HG02884 (cell line): ENCODE results near the gene SNX18.
"Not testable (repeated sequence)": the region's sequence is repeated elsewhere in the genome, so short reads cannot be mapped to it uniquely, and the experiment has no call there.

Experiments used
- ATAC-seq: cut with Tn5 transposase; IDR thresholded peaks from one replicate; pipeline ENCODE4 v1.9.1; 2021; ENCODE audit warnings: mild to moderate bottlenecking, moderate library complexity; ENCODE audit not compliant: unreplicated experiment

SNX18 gene

GRCh38 chr5:54518818-54519508 lies 1.4 kb downstream of the SNX18 start:
- ATAC-seq: no peak

- ATAC-seq: no peak
Observed at GRCh38 chr5:54519509-54519876, 1.9 kb downstream of the SNX18 start.

- no peak for ATAC-seq
Observed at GRCh38 chr5:54520438-54520846, 2.9 kb downstream of the SNX18 start.

GRCh38 chr5:54520940-54521339 lies 3.4 kb downstream of the SNX18 start:
- ATAC-seq: no peak

GRCh38 chr5:54521856-54522479 lies 4.4 kb downstream of the SNX18 start:
- ATAC-seq: no peak

GRCh38 chr5:54523534-54523933 lies 6.0 kb downstream of the SNX18 start:
- no peak for ATAC-seq

- no peak for ATAC-seq
Observed at GRCh38 chr5:54524082-54524481, 6.5 kb downstream of the SNX18 start.

GRCh38 chr5:54524704-54525103 lies 7.1 kb downstream of the SNX18 start:
- ATAC-seq: no peak

GRCh38 chr5:54525261-54525660 lies 7.7 kb downstream of the SNX18 start:
- no peak for ATAC-seq

- no peak for ATAC-seq
Observed at GRCh38 chr5:54525692-54526091, 8.1 kb downstream of the SNX18 start.

- ATAC-seq: no peak
Observed at GRCh38 chr5:54526604-54527288, 9.2 kb downstream of the SNX18 start.

GRCh38 chr5:54528633-54529209 lies 11.2 kb downstream of the SNX18 start:
- no peak for ATAC-seq

GRCh38 chr5:54529565-54529964 lies 12.0 kb downstream of the SNX18 start:
- ATAC-seq: no peak

GRCh38 chr5:54531546-54531945 lies 14.0 kb downstream of the SNX18 start:
- no peak for ATAC-seq

GRCh38 chr5:54533541-54534190 lies 16.1 kb downstream of the SNX18 start:
- ATAC-seq: no peak

- no peak for ATAC-seq
Observed at GRCh38 chr5:54534191-54535004, 16.8 kb downstream of the SNX18 start.

GRCh38 chr5:54535149-54535844 lies 17.7 kb downstream of the SNX18 start:
- ATAC-seq: no peak

- ATAC-seq: not testable (repeated sequence)
Observed at GRCh38 chr5:54536375-54536774, 18.8 kb downstream of the SNX18 start.

GRCh38 chr5:54536861-54537260 lies 19.3 kb downstream of the SNX18 start:
- not testable (repeated sequence) for ATAC-seq

GRCh38 chr5:54537725-54538124 lies 20.2 kb downstream of the SNX18 start:
- no peak for ATAC-seq
